HCT116 (cell line): ENCODE results near the gene TPK1. TPM values are rescaled to one million over a fixed set of nuclear protein-coding genes. Genes with fewer than 3 reads are reported as not detected.

ENCODE experiments used
- ATAC-seq: fragments of 200-7000 bp; cut with Tn5 transposase; 2 replicates; pipeline ENCODE4 v1.9.1; 2020; ENCODE audit warnings: mild to moderate bottlenecking, moderate library complexity
- BruUV-seq: library from RNA; stranded (reverse); fragments of 400-500 nt; replicated peaks from 2 replicates; lab custom pipeline; 2021; lab: Mats Ljungman, UMichigan
- CTCF ChIA-PET: fragments of 300-600 bp; sonication (Branson Sonifier 250); formaldehyde crosslinking; loops from one replicate; lab custom pipeline; 2021; ENCODE audit warnings: antibody characterized with exemption; lab: Charles Lee
- POLR2A ChIA-PET: fragments of 300-600, 350-600 bp; sonication (Branson Sonifier 250); formaldehyde crosslinking; loops from one replicate; lab custom pipeline; 2021; ENCODE audit warnings: antibody characterized with exemption; lab: Charles Lee
- RAD21 ChIA-PET, 2 experiments: fragments of 300-600 bp; sonication (Branson Sonifier 250); formaldehyde crosslinking; loops; one replicate each; lab custom pipeline; 2023; ENCODE audit warnings: low total read pairs in 2 of 2; ENCODE audit not compliant: uncharacterized antibody in 2 of 2, unreplicated experiment in 2 of 2, low non-redundant PET in 1 of 2; lab: Charles Lee
- DNase-seq: peaks from one replicate; pipeline ENCODE4 v3.0.0-alpha.2; 2010; ENCODE audit warnings: low read depth, low spot score
- H2AFZ ChIP-seq: fragments of 200-600 bp; shearing (Covaris generic), sonication (generic); 2 replicates; pipeline ENCODE4 v1.6.1; 2017; ENCODE audit warnings: low read depth, mixed run types, mixed read lengths, antibody characterized with exemption, low read length; ENCODE audit not compliant: poor library complexity, severe bottlenecking
- H3K27ac ChIP-seq: 2 replicates; pipeline ENCODE4 v1.5.1; 2012; ENCODE audit warnings: low read depth, low read length
- H3K27me3 ChIP-seq: fragments of 200-600 bp; sonication (generic); 2 replicates; pipeline ENCODE4 v1.6.1; 2016; ENCODE audit warnings: mixed run types, low read length, mixed read lengths; ENCODE audit not compliant: insufficient read depth
- H3K36me3 ChIP-seq, 2 experiments: fragments of 200-500 bp in 1 of 2; fragments of 200-600 bp in 1 of 2; sonication (Bioruptor generic) in 1 of 2; sonication (generic) in 1 of 2; 2 replicates each; pipeline versions ENCODE4 v1.5.1 to v1.6.1; 2014 to 2016; ENCODE audit warnings: low read length in 2 of 2, inconsistent platforms in 1 of 2, mixed read lengths in 1 of 2, mixed run types in 1 of 2; ENCODE audit not compliant: insufficient read depth in 2 of 2, control insufficient read depth in 1 of 2
- H3K4me1 ChIP-seq, 2 experiments: fragments of 200-600 bp in 1 of 2; sonication (generic) in 1 of 2; 2 replicates each; pipeline versions ENCODE4 v1.5.1 to v1.6.1; 2012 to 2017; ENCODE audit warnings: low read length in 2 of 2, inconsistent platforms in 1 of 2, mild to moderate bottlenecking in 1 of 2, mixed read lengths in 1 of 2, mixed run types in 1 of 2, moderate library complexity in 1 of 2; ENCODE audit not compliant: insufficient read depth in 2 of 2, control insufficient read depth in 1 of 2
- H3K4me2 ChIP-seq: fragments of 200-600 bp; sonication (generic); 2 replicates; pipeline ENCODE4 v1.6.1; 2017; ENCODE audit warnings: mixed run types, low read length, mixed read lengths
- H3K4me3 ChIP-seq, 2 experiments: fragments of 200-600 bp in 1 of 2; sonication (generic) in 1 of 2; replicated peaks in 1 of 2; 2 replicates each; pipeline ENCODE4 v1.5.1; 2011 to 2016; ENCODE audit warnings: low read length in 2 of 2, control low read depth in 1 of 2, low read depth in 1 of 2, mild to moderate bottlenecking in 1 of 2, mixed read lengths in 1 of 2, mixed run types in 1 of 2
- H3K79me2 ChIP-seq: fragments of 200-600 bp; sonication (generic); 2 replicates; pipeline ENCODE4 v1.6.1; 2017; ENCODE audit warnings: mild to moderate bottlenecking, mixed run types, low read length, moderate library complexity, mixed read lengths; ENCODE audit not compliant: insufficient read depth
- H3K9ac ChIP-seq: fragments of 200-600 bp; sonication (generic); 2 replicates; pipeline ENCODE4 v1.6.1; 2016; ENCODE audit warnings: low read length, mixed read lengths
- H3K9me2 ChIP-seq: fragments of 200-600 bp; sonication (generic), shearing (Covaris generic); 2 replicates; pipeline ENCODE4 v1.6.1; 2017; ENCODE audit warnings: mixed run types, mild to moderate bottlenecking, moderate library complexity; ENCODE audit not compliant: insufficient read depth
- H3K9me3 ChIP-seq, 2 experiments: fragments of 200-500 bp in 1 of 2; fragments of 200-600 bp in 1 of 2; sonication (Bioruptor generic) in 1 of 2; sonication (generic) in 1 of 2; 2 replicates each; pipeline ENCODE4 v1.6.1; 2014 to 2017; ENCODE audit warnings: low read length in 2 of 2, mixed read lengths in 2 of 2, inconsistent platforms in 1 of 2, low read depth in 1 of 2, mild to moderate bottlenecking in 1 of 2, mixed run types in 1 of 2, moderate library complexity in 1 of 2; ENCODE audit not compliant: control insufficient read depth in 1 of 2, insufficient read depth in 1 of 2
- H4K20me1 ChIP-seq: fragments of 200-600 bp; sonication (generic), shearing (Covaris generic); 2 replicates; pipeline ENCODE4 v1.6.1; 2017; ENCODE audit warnings: mixed run types, mild to moderate bottlenecking, moderate library complexity; ENCODE audit not compliant: insufficient read depth
- CBX3 ChIP-seq: IDR thresholded peaks from 2 replicates; pipeline ENCODE4 v1.6.1; 2012; ENCODE audit warnings: low read depth
- CEBPB ChIP-seq: IDR thresholded peaks from 2 replicates; pipeline ENCODE4 v1.6.1; 2012; ENCODE audit warnings: low read depth
- EGR1 ChIP-seq: IDR thresholded peaks from 2 replicates; pipeline ENCODE4 v1.6.1; 2012; ENCODE audit warnings: low read depth
- ELF1 ChIP-seq: IDR thresholded peaks from 2 replicates; pipeline ENCODE4 v1.6.1; 2012; ENCODE audit warnings: low read depth, borderline replicate concordance
- POLR2A ChIP-seq: IDR thresholded peaks from 2 replicates; pipeline ENCODE4 v1.7.0; 2011; ENCODE audit warnings: borderline replicate concordance; ENCODE audit not compliant: insufficient read depth, insufficient read length; ENCODE audit errors: extremely low read depth
- REST ChIP-seq: IDR thresholded peaks from 2 replicates; pipeline ENCODE4 v1.6.1; 2012; ENCODE audit warnings: low read depth
- SIN3A ChIP-seq: IDR thresholded peaks from 2 replicates; pipeline ENCODE4 v1.6.1; 2012; ENCODE audit warnings: low read depth
- SP1 ChIP-seq: IDR thresholded peaks from 2 replicates; pipeline ENCODE4 v1.6.1; 2012; ENCODE audit warnings: low read depth
- SRF ChIP-seq: IDR thresholded peaks from 2 replicates; pipeline ENCODE4 v1.6.1; 2012; ENCODE audit warnings: low read depth
- ZBTB33 ChIP-seq: IDR thresholded peaks from 2 replicates; pipeline ENCODE4 v1.6.1; 2011; ENCODE audit warnings: mild to moderate bottlenecking, low read length, moderate library complexity; ENCODE audit not compliant: insufficient replicate concordance; ENCODE audit errors: extremely low read depth
- ZFX ChIP-seq: fragments of 450-650 bp; IDR thresholded peaks from 2 replicates; pipeline ENCODE4 v1.6.1; 2017
- ZNF274 ChIP-seq: fragments of 200-500 bp; sonication (Bioruptor generic); IDR thresholded peaks from 2 replicates; pipeline ENCODE4 v1.6.1; 2014; ENCODE audit warnings: mild to moderate bottlenecking, low read depth, low read length, inconsistent platforms
- intact Hi-C: fragments of 100-400 bp; cut with micrococcal nuclease; formaldehyde crosslinking; loops from 2 replicates; pipeline ENCODE4 v1.10.0; 2022
- total RNA-seq: library from RNA; stranded (reverse); gene quantifications from one replicate; pipeline ENCODE4 v1.2.1, GENCODE V29; 2021; ENCODE audit not compliant: unreplicated experiment
- TF ChIP-seq, protein P1 (sequence below): IDR thresholded peaks from 2 replicates; pipeline ENCODE4 v1.6.1; 2012

TPK1 gene
- total RNA-seq, 1 experiment from 2014 or later: 5.4 TPM

DNA sequence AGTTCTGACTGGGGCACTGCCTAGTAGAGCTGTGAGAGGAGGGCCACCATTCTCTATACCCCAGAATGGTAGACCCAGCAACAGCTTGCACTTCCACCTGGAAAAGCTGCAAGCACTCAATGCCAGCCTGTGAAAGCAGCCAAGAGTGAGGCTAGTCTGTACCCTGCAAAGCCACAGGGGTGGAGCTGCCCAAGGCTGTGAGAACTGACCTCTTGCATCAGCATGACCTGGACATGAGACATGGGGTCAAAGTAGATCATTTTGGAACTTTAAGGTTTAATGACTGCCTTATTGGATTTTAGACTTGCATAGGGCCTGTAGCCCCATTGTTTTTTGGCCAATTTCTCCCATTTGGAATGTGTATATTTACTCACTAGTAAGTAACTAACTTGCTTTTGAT lies 206.3 kb downstream of the TPK1 start:
- TF ChIP-seq ZFX (no peak), SP1 (no peak), EGR1 (no peak), ZNF274 (no peak), ELF1 (no peak), CEBPB (no peak), ZBTB33 (no peak), SRF (no peak), POLR2A (no peak)
- TF ChIP-seq, all 23 proteins: peak for 0
- Histone ChIP-seq H2AFZ (no peak overlapping the region), H3K79me2 (no peaks in the 10 kb centered on the region), H3K4me3 (no peak overlapping the region), H3K27ac (no peak overlapping the region), H3K9me2 (no peaks in the 10 kb centered on the region), H3K9me3 (no peaks in the 10 kb centered on the region), H3K27me3 (no peaks in the 10 kb centered on the region), H3K4me1 (no peaks in the 10 kb centered on the region), H3K9ac (no peak overlapping the region), H4K20me1 (no peaks in the 10 kb centered on the region), H3K4me2 (no peak overlapping the region), H3K36me3 (no peaks in the 10 kb centered on the region)
- DNase-seq (no peak), ATAC-seq (no peak)
- ChIA-PET POLR2A (no interaction called here), CTCF (no interaction called here), RAD21 (no interaction called here)
- BruUV-seq: no TSS peak
- intact Hi-C loops: no loop called here

GRCh38 chr7:144629011-144629410 lies 206.8 kb downstream of the TPK1 start:
- POLR2A ChIA-PET: no interaction called here
- Histone ChIP-seq H3K9me3 (no peaks in the 10 kb centered on the region), H3K27me3 (no peaks in the 10 kb centered on the region), H3K36me3 (no peaks in the 10 kb centered on the region), H3K4me3 (no peak overlapping the region), H2AFZ (no peak overlapping the region), H3K27ac (no peak overlapping the region), H3K4me2 (no peak overlapping the region), H3K9ac (no peak overlapping the region), H4K20me1 (no peaks in the 10 kb centered on the region), H3K9me2 (no peaks in the 10 kb centered on the region), H3K4me1 (no peaks in the 10 kb centered on the region), H3K79me2 (no peaks in the 10 kb centered on the region)
- no peak for ATAC-seq
- no peak for DNase-seq
- CTCF ChIA-PET: no interaction called here
- intact Hi-C loops: no loop called here
- no TSS peak for BruUV-seq
- RAD21 ChIA-PET: no interaction called here
- TF ChIP-seq, protein P1, sequence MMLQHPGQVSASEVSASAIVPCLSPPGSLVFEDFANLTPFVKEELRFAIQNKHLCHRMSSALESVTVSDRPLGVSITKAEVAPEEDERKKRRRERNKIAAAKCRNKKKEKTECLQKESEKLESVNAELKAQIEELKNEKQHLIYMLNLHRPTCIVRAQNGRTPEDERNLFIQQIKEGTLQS: no peak
- TF ChIP-seq SRF: no peak
- no peak for TF ChIP-seq SIN3A
- TF ChIP-seq ZBTB33: no peak
- TF ChIP-seq EGR1: no peak
- no peak for TF ChIP-seq REST
- TF ChIP-seq ELF1: no peak
- TF ChIP-seq ZNF274: no peak
- TF ChIP-seq CBX3: no peak
